ENCODE results near the gene PWWP2B. TPM values are rescaled to one million over a fixed set of nuclear protein-coding genes. Genes with fewer than 3 reads are reported as not detected.

Gene PWWP2B
- total RNA-seq, 6 experiments from 2014 or later, result 3.0 to 12.2 (median 5.1) TPM

- Histone ChIP-seq H3K27me3 (no peaks in the 10 kb centered on the region), H3K4me1 (peaks cover 0 to 10% (median 3%) of the 10 kb centered on the region in 4 donors), H3K4me3 (no peak overlapping the region), H3K27ac (no peak overlapping the region), H3K9me3 (no peaks in the 10 kb centered on the region), H3K36me3 (no peaks in the 10 kb centered on the region)
- no peak for ATAC-seq
- DNase-seq, result peak in 1 of 3 donors; percentile 53
- intact Hi-C loops (cut with DNase I), result loop anchor here (5.0 to 10.0 kb wide), 3 partner anchors 54 to 59 kb away; partner anchors contain the start of gene LRRC27 (in 1 of the 2)
- no CpG with 5 or more reads among the region's 9 CpGs for WGBS (ENCODE audit: insufficient coverage, low coverage, low lambda C conversion rate, missing lambda C conversion rate)
- TF ChIP-seq CTCF (IDR thresholded peaks at IDR 0.05), result no peak
- TF ChIP-seq POLR2A (IDR thresholded peaks at IDR 0.05), result no peak
Measured at GRCh38 chr10:132393695-132394181, 3.3 kb upstream of the PWWP2B start.

- ATAC-seq (no peak), DNase-seq (peak in 1 of 3 donors; percentile 50)
- H3K4me3 ChIP-seq, result no peak overlapping the region
- intact Hi-C loops (cut with DNase I), result loop anchor here (5.0 to 10.0 kb wide), 3 partner anchors 53 to 60 kb away; partner anchors contain the start of gene LRRC27 (in 1 of the 2)
- H3K36me3 ChIP-seq, result no peaks in the 10 kb centered on the region
- 88% methylated on average over 7 of the region's 13 CpGs for WGBS (ENCODE audit: insufficient coverage, low coverage, low lambda C conversion rate, missing lambda C conversion rate)
- TF ChIP-seq POLR2A (IDR thresholded peaks at IDR 0.05), result no peak
- TF ChIP-seq CTCF (IDR thresholded peaks at IDR 0.05), result no peak
- H3K27me3 ChIP-seq, result no peaks in the 10 kb centered on the region
- no peaks in the 10 kb centered on the region for H3K9me3 ChIP-seq
- no peak overlapping the region for H3K27ac ChIP-seq
- peaks cover 0 to 10% (median 3%) of the 10 kb centered on the region in 4 donors for H3K4me1 ChIP-seq
Measured at GRCh38 chr10:132394201-132394811, 2.7 kb upstream of the PWWP2B start.

- no peaks in the 10 kb centered on the region for H3K27me3 ChIP-seq
- H3K27ac ChIP-seq, result peak overlapping the region; percentile 84 to 89 (median 87)
- no CpG with 5 or more reads among the region's 12 CpGs for WGBS (ENCODE audit: insufficient coverage, low coverage, low lambda C conversion rate, missing lambda C conversion rate)
- ATAC-seq (no peak), DNase-seq (peak in 2 of 3 donors; percentile 20 to 40)
- no peak for TF ChIP-seq CTCF (IDR thresholded peaks at IDR 0.05)
- H3K4me1 ChIP-seq, result peaks cover 0 to 10% (median 3%) of the 10 kb centered on the region in 4 donors
- H3K36me3 ChIP-seq, result no peaks in the 10 kb centered on the region
- no peaks in the 10 kb centered on the region for H3K9me3 ChIP-seq
- no peak overlapping the region for H3K4me3 ChIP-seq
- intact Hi-C loops (cut with DNase I), result loop anchor here (5.0 to 10.0 kb wide), 3 partner anchors 52 to 60 kb away; partner anchors contain the start of gene LRRC27 (in 1 of the 2)
Measured at GRCh38 chr10:132394936-132395703, 1.9 kb upstream of the PWWP2B start.

- TF ChIP-seq POLR2A (IDR thresholded peaks at IDR 0.05) (peak; percentile 84), CTCF (IDR thresholded peaks at IDR 0.05) (no peak)
- H3K36me3 ChIP-seq, result no peaks in the 10 kb centered on the region
- H3K9me3 ChIP-seq, result no peaks in the 10 kb centered on the region
- intact Hi-C loops (cut with DNase I), result loop anchor here in 1 of 2 donors (10.0 kb wide), 1 partner anchor 61 kb away; the partner anchor contains the start of gene LRRC27
- H3K4me1 ChIP-seq, result peaks cover 0 to 10% (median 3%) of the 10 kb centered on the region in 4 donors
- ATAC-seq (peak; percentile 72 to 78 (median 74)), DNase-seq (peak; percentile 87 to 89 (median 87))
- no peaks in the 10 kb centered on the region for H3K27me3 ChIP-seq
- peak overlapping the region; percentile 84 to 89 (median 87) for H3K27ac ChIP-seq
- 5% methylated on average over 4 of the region's 71 CpGs for WGBS (ENCODE audit: insufficient coverage, low coverage, low lambda C conversion rate, missing lambda C conversion rate)
- H3K4me3 ChIP-seq, result peak overlapping the region; percentile 49 to 66 (median 50)
Measured at GRCh38 chr10:132395704-132396493, 1.1 kb upstream of the PWWP2B start.
